SIG-M5 (cell line): ENCODE measurements around the gene PTPRK.

Experiments used
- DNase-seq: peaks from one replicate; lab custom pipeline; 2025; lab: John Stamatoyannopoulos, UW

Gene PTPRK

DNA sequence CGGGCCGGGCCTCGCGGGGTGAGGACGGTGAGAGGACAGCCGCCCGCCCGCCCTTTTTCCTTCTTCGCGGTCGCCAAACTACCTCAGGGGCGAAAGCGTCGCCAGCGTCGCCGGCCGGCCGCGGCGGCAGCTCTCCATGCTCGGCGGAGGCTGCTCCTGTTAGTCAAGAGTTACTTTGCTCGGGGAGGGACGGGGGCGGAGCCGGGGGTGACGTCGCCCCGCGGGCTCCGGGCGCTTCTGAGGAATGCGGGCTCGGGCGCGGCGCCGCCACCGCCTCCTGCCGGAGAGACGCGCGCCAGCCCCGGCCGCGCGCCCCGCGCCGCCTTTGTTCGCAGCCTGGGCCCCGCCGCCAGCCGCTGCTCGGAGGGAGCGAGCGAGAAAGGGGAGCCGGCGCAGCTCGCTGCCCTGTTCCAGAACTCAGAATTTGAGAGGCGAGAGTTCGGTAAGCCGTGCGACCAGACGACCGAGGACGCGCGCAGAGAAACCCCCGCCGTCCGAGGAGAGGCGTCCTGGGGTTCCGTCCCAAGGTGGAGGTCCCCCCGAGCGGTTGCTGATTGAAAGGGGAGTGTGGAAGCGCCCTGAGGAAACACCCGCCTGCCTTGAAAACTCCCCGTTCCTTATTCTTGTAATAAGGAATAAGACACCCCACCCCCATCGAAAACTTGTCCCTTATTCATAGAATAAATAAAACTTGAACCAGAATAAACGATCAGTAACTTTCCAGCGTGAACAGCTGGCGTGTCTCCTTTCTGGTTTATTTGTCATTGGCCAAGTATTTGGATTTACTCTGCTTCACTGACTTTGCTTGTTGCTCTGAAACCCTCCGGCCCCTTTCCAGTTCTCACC lies at the start of gene PTPRK:
Gene PTPRK, minus strand, starts transcription at position 164 of the 846 bp plus-strand sequence. CDS start 241 bp downstream, outside the sequence.
- no peak for DNase-seq

DNA sequence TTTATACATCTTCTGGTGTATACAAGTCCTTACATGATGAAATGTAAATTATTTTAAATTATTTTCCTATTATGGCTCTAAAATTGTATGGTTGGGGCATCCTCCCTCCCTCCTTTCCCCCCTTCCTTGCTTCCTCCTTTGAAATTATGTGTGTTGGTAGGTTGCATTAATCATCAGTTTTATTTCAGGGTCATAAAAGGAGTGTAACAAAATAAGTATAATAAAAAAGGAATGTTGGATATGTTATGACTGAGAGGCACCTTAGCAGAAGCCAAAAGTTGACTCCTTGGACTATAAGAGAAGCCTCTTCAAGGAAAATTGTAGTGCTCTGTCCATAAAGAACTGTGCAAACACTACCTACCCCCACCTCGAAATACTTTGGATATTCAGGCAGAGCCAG lies 46.6 kb upstream of the PTPRK start:
- no peak for DNase-seq

DNA sequence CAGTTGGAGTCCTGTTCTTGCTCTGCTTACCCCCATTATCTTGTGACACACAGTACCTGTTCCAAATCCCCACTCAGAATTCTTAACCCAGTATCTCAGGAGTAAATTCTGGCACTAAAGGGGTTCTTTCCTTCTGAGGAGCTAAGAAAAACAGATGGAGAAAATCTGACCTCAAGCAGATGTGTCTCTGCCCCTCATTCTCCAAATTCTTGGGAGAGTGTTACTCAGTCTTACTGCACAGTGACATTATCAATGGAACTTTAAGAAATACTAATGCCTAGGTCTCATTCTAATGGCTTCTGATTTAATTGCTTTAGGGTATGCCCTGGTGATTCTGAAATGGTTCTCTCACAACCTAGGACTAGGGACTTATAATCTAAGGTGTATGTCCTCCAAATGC lies 40.6 kb upstream of the PTPRK start:
- DNase-seq: no peak

- no peak for DNase-seq
Measured at GRCh38 chr6:128558924-128559323, 38.5 kb upstream of the PTPRK start.

GRCh38 chr6:128558021-128558420 lies 37.6 kb upstream of the PTPRK start:
- no peak for DNase-seq

GRCh38 chr6:128557081-128557480 lies 36.7 kb upstream of the PTPRK start:
- no peak for DNase-seq

- DNase-seq: no peak
Measured at GRCh38 chr6:128554302-128554701, 33.9 kb upstream of the PTPRK start.

- DNase-seq: no peak
Measured at GRCh38 chr6:128541261-128541660, 20.9 kb upstream of the PTPRK start.

GRCh38 chr6:128538763-128539162 lies 18.4 kb upstream of the PTPRK start:
- DNase-seq: no peak

GRCh38 chr6:128532827-128533226 lies 12.4 kb upstream of the PTPRK start:
- no peak for DNase-seq

GRCh38 chr6:128532136-128532535 lies 11.7 kb upstream of the PTPRK start:
- DNase-seq: no peak

DNA sequence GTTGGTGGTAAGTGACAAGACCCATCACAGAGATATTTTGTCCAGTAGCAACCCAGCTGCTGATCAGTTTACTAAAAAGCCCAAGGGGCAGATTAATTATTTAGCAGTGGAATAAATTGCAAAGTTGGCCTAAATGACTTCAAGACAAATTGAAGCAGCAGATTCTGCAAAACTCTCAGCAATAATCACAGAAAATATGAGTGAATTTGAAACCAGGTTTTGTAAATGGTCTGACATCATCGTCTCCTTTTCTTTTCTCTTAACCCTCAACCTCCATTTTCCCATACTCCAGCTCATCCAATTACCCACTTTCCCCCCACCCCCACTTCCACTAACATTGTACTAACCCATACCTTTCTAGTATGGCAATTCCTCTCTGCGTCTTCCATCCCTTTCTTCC lies 11.3 kb upstream of the PTPRK start:
- DNase-seq: no peak

DNA sequence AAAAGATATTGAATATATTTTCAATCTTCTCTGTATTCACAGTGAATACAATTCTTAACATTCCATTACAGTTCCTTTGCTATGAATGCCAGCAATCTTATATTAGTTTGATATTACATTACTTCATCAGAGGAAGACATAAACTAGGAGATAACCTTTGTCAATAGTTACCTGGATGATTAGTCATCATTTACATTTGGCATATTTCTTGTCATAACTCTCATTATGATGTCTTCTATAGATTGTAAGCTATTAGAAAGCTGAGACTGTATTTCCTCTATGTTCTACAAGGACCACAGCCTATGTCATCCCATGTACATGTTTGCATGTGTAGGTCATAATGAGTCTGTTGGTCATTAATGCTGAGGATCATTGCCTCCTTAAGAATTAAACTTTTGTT lies 7.8 kb upstream of the PTPRK start:
- no peak for DNase-seq

DNA sequence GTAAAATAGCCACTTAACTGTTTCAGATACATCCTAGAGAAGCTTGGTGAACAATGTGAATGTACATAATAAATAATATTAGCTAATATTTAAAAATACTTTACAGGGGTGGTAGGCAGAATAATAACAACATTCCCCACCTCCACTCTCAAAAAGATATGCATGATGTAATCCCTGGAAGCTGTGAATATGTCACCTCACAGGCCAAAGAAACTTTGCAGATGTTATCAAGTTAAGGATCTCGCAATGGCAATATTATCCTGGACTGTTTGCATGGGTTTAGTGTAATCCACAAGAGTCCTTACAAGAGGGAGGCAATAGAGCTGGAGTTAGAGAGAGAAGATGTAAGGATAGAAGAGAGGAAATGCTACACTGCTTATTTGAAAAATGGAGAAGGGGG lies 7.0 kb upstream of the PTPRK start:
- no peak for DNase-seq

- DNase-seq: no peak
Measured at GRCh38 chr6:128526152-128526914, 5.9 kb upstream of the PTPRK start.

GRCh38 chr6:128525406-128525805 lies 5.0 kb upstream of the PTPRK start:
- DNase-seq: no peak

- DNase-seq: no peak
Measured at GRCh38 chr6:128521282-128521632, 858 bp upstream of the PTPRK start.

GRCh38 chr6:128519931-128520435 lies 416 bp downstream of the PTPRK start:
- DNase-seq: no peak

DNA sequence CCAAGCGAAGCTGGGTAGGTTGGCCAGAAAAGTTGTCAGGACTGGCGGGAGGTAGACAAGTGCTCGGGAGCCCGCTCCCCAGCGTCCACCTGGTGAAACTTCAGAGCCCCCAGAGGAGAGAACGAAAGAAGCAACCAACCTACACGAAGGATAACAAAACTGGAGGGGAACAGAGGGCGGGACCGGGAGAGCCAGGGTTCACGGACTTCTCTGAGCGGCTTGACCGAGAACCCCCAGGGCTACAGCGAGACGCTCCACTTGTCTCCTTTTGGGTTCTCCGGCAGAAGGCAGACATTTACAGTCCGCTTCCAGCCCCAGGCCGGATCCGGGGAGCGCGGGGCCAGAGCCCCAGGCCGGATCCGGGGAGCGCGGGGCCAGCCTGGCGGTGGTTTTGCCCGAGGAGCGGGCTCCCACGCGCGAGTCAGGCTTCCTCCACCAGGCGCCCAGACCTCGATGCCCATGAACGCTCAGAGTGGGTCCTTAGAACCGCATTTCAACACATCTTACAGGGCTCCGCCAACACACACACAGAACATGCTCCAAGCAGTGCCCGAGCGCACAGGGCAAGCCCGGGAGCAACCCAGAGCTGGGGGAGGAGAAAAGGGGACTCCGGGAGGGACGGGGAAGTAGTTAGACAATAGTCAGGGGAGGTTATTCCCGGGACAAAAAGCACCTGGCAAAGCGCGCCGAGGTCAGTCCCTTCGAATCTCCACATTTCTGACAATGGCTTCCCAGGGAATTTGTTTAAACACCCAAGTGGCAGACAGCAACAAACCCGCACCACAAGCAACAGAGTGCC lies 1.1 kb downstream of the PTPRK start:
- DNase-seq: no peak

GRCh38 chr6:128518434-128519131 lies 1.8 kb downstream of the PTPRK start:
- DNase-seq: no peak

GRCh38 chr6:128517124-128517523 lies 3.3 kb downstream of the PTPRK start:
- no peak for DNase-seq

GRCh38 chr6:128516514-128516898 lies 3.9 kb downstream of the PTPRK start:
- no peak for DNase-seq
